Activated CD8-positive, alpha-beta memory T cell treated with anti-CD3 and anti-CD28 coated beads for 36 hours (primary cell): ENCODE data around the gene EIF4H. TPM values are rescaled to one million over a fixed set of nuclear protein-coding genes. Genes with fewer than 3 reads are reported as not detected.

ENCODE experiments used
- CTCF ChIA-PET: fragments of 350-600 bp; sonication (Branson Sonifier 250); formaldehyde crosslinking; loops from one replicate; lab custom pipeline; 2021; ENCODE audit warnings: antibody characterized with exemption; lab: Charles Lee
- POLR2A ChIA-PET: fragments of 350-600 bp; sonication (Branson Sonifier 250); formaldehyde crosslinking; loops from one replicate; lab custom pipeline; 2021; ENCODE audit warnings: antibody characterized with exemption; lab: Charles Lee
- total RNA-seq, 2 experiments: library from RNA; stranded (reverse); gene quantifications; one replicate each; pipeline ENCODE4 v1.2.3, GENCODE V29; 2021

EIF4H gene
- 100 to 1,000 TPM; 411 to 415 TPM for total RNA-seq

DNA sequence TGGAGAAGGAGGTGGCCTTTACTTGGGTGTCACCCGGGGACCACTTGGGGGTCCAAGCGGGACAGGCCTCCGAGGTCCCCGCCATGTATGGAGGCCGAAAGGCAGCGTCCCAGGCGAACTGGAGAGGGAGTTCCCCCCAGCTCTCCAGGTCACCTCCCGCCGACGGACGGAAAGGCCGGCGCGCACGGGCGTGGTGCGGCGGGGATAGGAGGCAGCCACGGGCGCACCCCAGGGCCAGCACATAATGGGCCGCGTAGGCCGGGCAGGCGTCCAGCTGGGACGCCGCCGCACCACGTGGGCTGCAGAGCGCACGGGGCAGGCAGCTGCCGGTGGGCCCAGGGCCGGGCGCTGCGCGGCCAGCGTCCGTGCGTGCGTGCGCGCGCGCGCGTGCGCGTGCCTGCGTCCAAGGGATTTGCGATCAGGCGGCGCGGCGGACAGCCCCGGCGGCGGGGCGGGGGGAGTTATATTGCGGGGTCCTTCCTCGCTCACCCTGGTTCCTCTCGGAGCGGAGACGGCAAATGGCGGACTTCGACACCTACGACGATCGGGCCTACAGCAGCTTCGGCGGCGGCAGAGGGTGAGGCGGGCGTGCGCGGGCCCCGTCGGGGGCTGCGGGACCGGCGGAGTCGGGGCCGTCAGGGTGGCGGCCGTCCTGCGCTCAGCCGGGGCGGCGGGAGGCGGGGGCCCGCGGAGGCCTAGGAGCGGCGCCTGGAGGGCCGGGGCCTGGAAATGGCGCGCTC, at the start of gene EIF4H:
EIF4H (plus strand) TSS at position 491 of the 740 bp plus-strand sequence; CDS start at position 519, 28 bp downstream.
- CTCF ChIA-PET: interaction anchor here (0.9 to 1.0 kb wide), 2 partner anchors 10 to 254 kb away, joined by 3 read pairs; no protein-coding TSS in a partner anchor
- POLR2A ChIA-PET: interaction anchor here (0.6 to 2.7 kb wide), 3 partner anchors 35 to 741 kb away, joined by 3 to 19 read pairs (median 8); partner anchors contain the start of gene LIMK1

GRCh38 chr7:74126220-74126880, 47.8 kb upstream of the EIF4H start:
- CTCF ChIA-PET: interaction anchor here (0.5 kb wide), 1 partner anchor 59 kb away, joined by 3 read pairs; no protein-coding TSS in a partner anchor
- POLR2A ChIA-PET: no interaction called here

DNA sequence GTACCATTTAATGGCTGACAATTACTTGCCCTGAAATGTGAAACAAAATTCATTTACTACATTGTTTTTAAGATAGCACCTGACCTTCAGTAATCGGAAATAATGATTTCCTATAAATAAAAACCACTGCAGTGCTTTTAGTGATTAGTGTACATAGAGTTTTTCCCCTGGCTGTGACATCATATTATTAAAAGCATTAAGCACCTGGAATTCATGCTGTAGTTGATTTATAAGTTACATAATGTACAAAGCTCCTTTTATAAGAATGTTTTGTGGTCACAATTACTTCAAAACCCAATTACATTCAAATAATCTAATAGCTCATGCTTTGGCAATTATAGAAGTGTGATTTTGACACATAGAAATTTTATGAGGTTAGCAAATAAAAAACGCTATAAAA, 44.3 kb upstream of the EIF4H start:
- CTCF ChIA-PET: interaction anchor here (1.3 kb wide), 1 partner anchor 76 kb away, joined by 3 read pairs; no protein-coding TSS in a partner anchor
- POLR2A ChIA-PET: no interaction called here

DNA sequence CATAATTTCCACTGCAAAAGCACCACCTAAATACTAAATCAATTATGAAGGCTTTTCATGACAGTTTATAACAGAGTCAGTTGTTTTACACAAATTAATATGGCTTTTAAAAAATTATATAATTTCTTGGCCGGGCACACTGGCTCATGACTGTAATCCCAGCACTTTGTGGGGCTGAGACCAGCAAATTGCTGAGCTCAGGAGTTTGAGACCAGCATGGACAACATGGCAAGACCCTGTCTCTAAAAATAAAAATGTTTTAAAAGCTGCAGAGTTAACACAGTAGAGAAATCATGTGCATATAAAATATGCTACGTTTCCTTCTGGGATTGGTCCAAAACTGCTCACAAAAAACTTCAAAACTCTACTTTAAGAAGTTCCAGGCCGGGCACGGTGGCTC, 43.6 kb upstream of the EIF4H start:
- ChIA-PET CTCF (interaction anchor here (0.6 kb wide), 1 partner anchor 2000 kb away, joined by 3 read pairs; no protein-coding TSS in a partner anchor), POLR2A (no interaction called here)

DNA sequence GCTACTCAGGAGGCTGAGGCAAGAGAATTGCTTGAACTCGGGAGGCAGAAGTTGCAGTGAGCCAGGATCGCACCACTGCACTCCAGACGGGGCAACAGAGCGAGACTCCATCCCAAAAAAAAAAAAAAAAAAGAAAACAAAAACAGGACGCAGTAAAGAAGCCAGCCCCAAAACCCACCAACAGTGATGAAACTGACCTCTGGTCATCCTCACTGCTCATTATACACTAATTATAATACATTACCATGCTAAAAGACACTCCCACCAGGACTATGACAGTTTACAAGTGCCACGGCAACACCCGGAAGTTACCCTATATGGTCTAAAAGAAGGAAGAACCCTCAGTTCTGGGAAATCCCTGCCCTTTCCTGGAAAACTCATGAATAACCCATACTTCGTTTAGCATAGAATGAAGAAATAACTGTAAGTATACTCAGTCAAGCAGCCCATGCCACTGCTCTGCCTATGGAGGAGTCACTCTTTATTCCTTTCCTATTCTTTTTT, 40.0 kb upstream of the EIF4H start:
- ChIA-PET POLR2A (no interaction called here), CTCF (interaction anchor here (0.7 kb wide), 2 partner anchors 65 to 266 kb away, joined by 3 to 4 read pairs; no protein-coding TSS in a partner anchor)

DNA sequence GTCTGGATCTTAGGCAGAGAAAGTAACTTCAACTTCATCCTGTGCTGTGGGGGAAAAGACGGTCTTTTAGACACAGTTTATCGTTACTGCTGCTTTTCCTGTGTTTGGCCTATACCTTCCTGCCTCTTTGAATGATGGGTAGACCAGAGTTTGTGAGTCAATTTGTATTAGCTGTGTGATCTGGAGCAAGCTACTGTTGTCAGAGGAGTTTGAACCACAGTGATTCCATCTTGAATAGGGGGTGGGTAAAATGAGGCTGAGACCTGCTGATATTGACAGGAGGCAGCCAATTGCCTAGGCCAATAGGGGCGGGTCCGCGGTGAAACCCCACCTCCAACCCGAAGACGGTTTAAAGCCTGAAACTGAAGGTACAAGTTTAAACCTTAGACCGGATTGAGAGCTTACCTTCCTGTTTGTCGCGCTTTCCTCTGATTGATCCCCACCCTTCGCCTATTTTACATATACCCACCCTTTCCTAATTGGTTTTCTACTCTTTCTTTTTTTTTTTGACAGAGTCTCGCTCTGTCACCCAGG, 35.8 kb upstream of the EIF4H start:
- POLR2A ChIA-PET: no interaction called here
- CTCF ChIA-PET: interaction anchor here (0.6 kb wide), 1 partner anchor 274 kb away, joined by 3 read pairs; no protein-coding TSS in a partner anchor

DNA sequence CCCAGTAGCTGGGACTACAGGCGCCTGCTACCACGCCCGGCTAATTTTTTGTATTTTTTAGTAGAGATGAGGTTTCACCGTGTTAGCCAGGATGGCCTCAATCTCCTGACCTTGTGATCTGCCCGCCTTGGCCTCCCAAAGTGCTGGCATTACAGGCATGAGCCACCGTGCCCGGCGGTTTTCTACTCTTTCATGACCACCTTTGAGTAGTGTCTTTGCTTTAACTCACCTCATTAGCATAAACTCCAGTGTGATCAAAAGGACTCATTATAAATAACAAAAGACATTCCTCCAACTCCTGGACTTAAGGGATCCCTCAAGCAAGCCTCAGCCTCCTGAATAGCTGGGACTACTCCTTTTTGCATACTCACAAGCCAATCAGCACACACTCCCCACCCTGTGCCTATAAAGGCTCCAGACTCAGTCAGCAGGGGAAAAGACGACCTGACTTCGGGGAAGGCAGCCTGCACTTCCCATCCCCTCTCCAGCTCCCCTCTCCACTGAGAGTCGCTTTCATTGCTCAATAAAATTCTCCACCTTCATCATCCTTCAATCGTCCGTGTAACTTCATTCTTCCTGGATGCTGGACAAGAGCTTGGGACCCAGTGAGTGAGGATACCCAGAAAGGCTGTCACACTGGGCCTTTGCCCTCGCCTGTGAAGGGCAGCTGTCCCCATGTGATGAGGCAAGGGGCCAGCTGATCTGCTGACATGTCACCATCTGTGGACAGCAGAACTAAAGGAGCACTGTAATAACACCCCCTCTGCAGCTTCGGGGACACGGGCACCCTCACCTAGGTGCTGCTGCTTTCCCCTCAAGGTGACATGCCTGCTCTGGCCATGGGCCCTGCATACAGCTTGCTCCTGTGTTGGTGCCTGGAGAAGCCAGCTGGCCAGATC, 35.0 kb upstream of the EIF4H start:
- ChIA-PET CTCF (interaction anchor here (0.6 to 1.2 kb wide), 2 partner anchors 71 to 273 kb away, joined by 3 read pairs; no protein-coding TSS in a partner anchor), POLR2A (no interaction called here)

DNA sequence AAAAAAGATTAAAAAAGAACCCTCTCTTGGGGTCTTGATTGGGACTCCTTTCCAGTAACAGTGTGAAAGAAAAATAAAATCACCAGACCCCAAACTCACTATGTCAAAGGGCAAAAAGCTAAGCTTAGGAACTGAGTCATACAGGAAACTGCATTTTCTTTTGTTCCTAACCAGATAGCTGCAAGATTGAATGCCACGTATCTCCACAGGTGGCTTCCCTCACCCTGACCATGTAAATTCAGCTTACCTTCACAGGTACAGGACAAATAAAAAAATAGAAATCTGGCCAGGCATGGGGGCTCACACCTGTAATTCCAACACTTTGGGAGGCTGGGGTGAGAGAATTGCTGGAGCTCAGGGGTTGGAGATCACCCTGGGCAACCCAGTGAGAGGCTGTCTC, 32.5 kb upstream of the EIF4H start:
- ChIA-PET CTCF (interaction anchor here (0.7 kb wide), 1 partner anchor 1960 kb away, joined by 3 read pairs; no protein-coding TSS in a partner anchor), POLR2A (interaction anchor here (0.6 to 0.7 kb wide), 3 partner anchors 52 to 346 kb away, joined by 3 to 7 read pairs (median 3); no protein-coding TSS in a partner anchor)

GRCh38 chr7:74143383-74143782, 30.8 kb upstream of the EIF4H start:
- ChIA-PET POLR2A (no interaction called here), CTCF (no interaction called here)

GRCh38 chr7:74148491-74148890, 25.7 kb upstream of the EIF4H start:
- CTCF ChIA-PET: no interaction called here
- POLR2A ChIA-PET: interaction anchor here (0.6 kb wide), 1 partner anchor 17 kb away, joined by 5 read pairs; no protein-coding TSS in a partner anchor

DNA sequence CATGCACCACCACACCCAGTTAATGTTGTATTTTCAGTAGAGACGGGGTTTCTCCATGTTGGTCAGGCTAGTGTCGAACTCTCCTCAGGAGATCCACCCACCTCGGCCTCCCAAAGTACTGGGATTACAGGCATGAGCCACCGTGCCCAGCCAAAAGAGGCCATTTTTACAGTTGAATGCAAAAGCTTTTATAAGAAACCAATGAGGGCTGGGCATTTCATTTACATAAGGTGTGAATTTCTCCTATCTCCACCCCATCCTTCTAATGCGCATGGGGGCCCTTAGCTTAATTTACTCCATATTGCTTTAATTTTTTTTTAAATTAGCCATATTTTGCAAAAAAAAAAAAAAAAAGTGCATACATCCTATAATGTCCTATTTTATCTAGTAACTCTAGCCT, 25.1 kb upstream of the EIF4H start:
- ChIA-PET CTCF (interaction anchor here (0.6 kb wide), 1 partner anchor 1964 kb away, joined by 3 read pairs; no protein-coding TSS in a partner anchor), POLR2A (interaction anchor here (0.6 kb wide), 1 partner anchor 18 kb away, joined by 5 read pairs; no protein-coding TSS in a partner anchor)

- ChIA-PET POLR2A (no interaction called here), CTCF (interaction anchor here (0.6 kb wide), 1 partner anchor 1963 kb away, joined by 3 read pairs; no protein-coding TSS in a partner anchor)
Observed at GRCh38 chr7:74149603-74150002, 24.6 kb upstream of the EIF4H start.

GRCh38 chr7:74153736-74154135, 20.4 kb upstream of the EIF4H start:
- ChIA-PET CTCF (no interaction called here), POLR2A (no interaction called here)

DNA sequence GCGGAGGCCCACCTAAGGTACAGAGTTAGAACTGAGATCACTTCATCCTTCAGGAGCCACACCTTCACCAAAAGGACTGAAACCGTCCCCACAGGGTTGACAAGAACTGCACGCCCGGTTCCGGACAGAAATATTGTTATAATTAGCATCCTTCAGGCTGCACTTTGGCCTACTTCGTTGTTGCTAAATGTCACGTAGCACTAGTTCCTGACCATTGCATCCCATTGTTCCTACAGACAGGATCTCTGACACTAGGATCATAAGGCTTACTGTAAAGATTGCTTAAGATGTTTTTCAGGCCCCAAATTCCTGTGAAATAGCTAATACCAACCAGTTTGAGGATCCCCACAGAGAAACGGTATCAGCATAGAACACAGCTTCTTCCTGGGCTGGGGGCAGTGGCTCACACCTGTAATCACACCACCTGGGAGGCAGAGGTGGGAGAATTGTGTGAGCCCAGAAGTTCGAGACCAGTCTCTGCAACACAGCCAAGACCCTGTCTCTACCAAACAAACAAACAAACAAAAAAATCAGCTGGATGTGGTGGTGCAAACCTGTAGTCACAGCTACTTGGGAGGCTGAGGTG, 18.3 kb upstream of the EIF4H start:
- ChIA-PET CTCF (no interaction called here), POLR2A (interaction anchor here (0.5 kb wide), 1 partner anchor 24 kb away, joined by 4 read pairs; no protein-coding TSS in a partner anchor)

DNA sequence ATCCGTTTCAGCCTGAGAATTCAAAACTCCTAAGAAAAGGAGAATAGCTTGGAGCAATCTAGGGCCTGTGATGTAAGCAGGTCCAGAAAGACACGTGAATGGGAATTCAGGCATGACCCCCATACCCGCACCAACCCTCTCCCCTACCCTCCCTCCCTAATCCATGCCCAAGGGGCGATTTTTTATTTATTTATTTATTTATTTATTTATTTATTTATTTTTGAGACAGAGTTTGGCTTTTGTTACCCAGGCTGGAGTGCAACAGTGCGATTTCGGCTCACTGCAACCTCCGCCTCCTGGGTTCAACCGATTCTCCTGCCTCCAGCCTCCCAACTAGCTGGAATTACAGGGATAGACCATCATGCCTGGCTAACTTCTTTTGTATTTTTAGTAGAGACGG, 16.6 kb upstream of the EIF4H start:
- ChIA-PET CTCF (no interaction called here), POLR2A (no interaction called here)

GRCh38 chr7:74164985-74165456, 9.1 kb upstream of the EIF4H start:
- CTCF ChIA-PET: interaction anchor here (0.5 kb wide), 1 partner anchor 38 kb away, joined by 3 read pairs; no protein-coding TSS in a partner anchor
- POLR2A ChIA-PET: no interaction called here

GRCh38 chr7:74165867-74166593, 8.1 kb upstream of the EIF4H start:
- ChIA-PET POLR2A (no interaction called here), CTCF (no interaction called here)
